Caco-2 (cell line): ENCODE measurements around the gene MAML2. TPM values are rescaled to one million over a fixed set of nuclear protein-coding genes. Genes with fewer than 3 reads are reported as not detected.

Experiments used
- BruUV-seq: library from RNA; stranded (reverse); fragments of 400-500 nt; replicated peaks from 2 replicates; lab custom pipeline; 2021; lab: Mats Ljungman, UMichigan
- CTCF ChIA-PET: fragments of 300-600 bp; sonication (Branson Sonifier 250); formaldehyde crosslinking; loops from one replicate; lab custom pipeline; 2022; ENCODE audit warnings: antibody characterized with exemption; lab: Charles Lee
- POLR2A ChIA-PET: fragments of 300-600 bp; sonication (Branson Sonifier 250); formaldehyde crosslinking; loops from one replicate; lab custom pipeline; 2022; ENCODE audit warnings: antibody characterized with exemption; lab: Charles Lee
- DNase-seq, 2 experiments: peaks; one replicate each; pipeline versions ENCODE4 v3.0.0 to v3.0.0-alpha.2; 2020 to 2022
- H3K27me3 ChIP-seq: replicated peaks from 2 replicates; pipeline ENCODE4 v1.6.0; 2011; ENCODE audit warnings: low read length; ENCODE audit not compliant: control insufficient read depth, insufficient read depth
- H3K36me3 ChIP-seq: 2 replicates; pipeline ENCODE4 v1.5.1; 2011; ENCODE audit warnings: low read length; ENCODE audit not compliant: control insufficient read depth, insufficient read depth
- H3K4me1 ChIP-seq: fragments of 250-450 bp; sonication (Bioruptor Pico); 2 replicates; pipeline ENCODE4 v1.5.1; 2020; ENCODE audit warnings: mild to moderate bottlenecking
- H3K4me3 ChIP-seq: 2 replicates; pipeline ENCODE4 v1.5.1; 2011; ENCODE audit warnings: low read depth, mild to moderate bottlenecking, control low read depth, low read length
- H3K9me3 ChIP-seq: fragments of 250-450 bp; sonication (Bioruptor Pico); 2 replicates; pipeline ENCODE4 v1.5.1; 2020; ENCODE audit warnings: mild to moderate bottlenecking, moderate library complexity
- H3K27ac Mint-ChIP-seq: one replicate; pipeline ENCODE4 v1.8.0; 2022; ENCODE audit warnings: mixed read lengths; ENCODE audit not compliant: unreplicated experiment
- H3K27me3 Mint-ChIP-seq: one replicate; pipeline ENCODE4 v1.8.0; 2022; ENCODE audit warnings: mixed read lengths; ENCODE audit not compliant: insufficient read depth, unreplicated experiment
- H3K36me3 Mint-ChIP-seq: one replicate; pipeline ENCODE4 v1.8.0; 2022; ENCODE audit warnings: mild to moderate bottlenecking, mixed read lengths; ENCODE audit not compliant: insufficient read depth, unreplicated experiment
- H3K4me1 Mint-ChIP-seq: one replicate; pipeline ENCODE4 v1.8.0; 2022; ENCODE audit warnings: low read depth, mixed read lengths; ENCODE audit not compliant: unreplicated experiment
- H3K4me3 Mint-ChIP-seq: one replicate; pipeline ENCODE4 v1.8.0; 2022; ENCODE audit warnings: mild to moderate bottlenecking, moderate library complexity, mixed read lengths; ENCODE audit not compliant: unreplicated experiment
- H3K9me3 Mint-ChIP-seq: one replicate; pipeline ENCODE4 v1.8.0; 2022; ENCODE audit warnings: mixed read lengths; ENCODE audit not compliant: unreplicated experiment
- CTCF ChIP-seq, 2 experiments: fragments of 200-600 bp in 1 of 2; IDR thresholded peaks; 1 replicate in 1 of 2; 2 replicates in 1 of 2; pipeline versions ENCODE4 v1.5.1 to v1.8.0; 2011 to 2022; ENCODE audit warnings: antibody characterized with exemption in 1 of 2, control low read depth in 1 of 2, inconsistent platforms in 1 of 2, low read depth in 1 of 2, low read length in 1 of 2, mild to moderate bottlenecking in 1 of 2, moderate library complexity in 1 of 2; ENCODE audit not compliant: insufficient read depth in 1 of 2, severe bottlenecking in 1 of 2, unreplicated experiment in 1 of 2
- intact Hi-C: fragments of 100-400 bp; cut with micrococcal nuclease; formaldehyde crosslinking; loops from one replicate; pipeline ENCODE4 v1.10.0; 2022; ENCODE audit not compliant: unreplicated experiment
- total RNA-seq: library from RNA; stranded (reverse); gene quantifications from 2 replicates; pipeline ENCODE4 v1.2.3, GENCODE V29; 2022

MAML2 gene
- total RNA-seq, 1 experiment from 2014 or later: 11.5 TPM

DNA sequence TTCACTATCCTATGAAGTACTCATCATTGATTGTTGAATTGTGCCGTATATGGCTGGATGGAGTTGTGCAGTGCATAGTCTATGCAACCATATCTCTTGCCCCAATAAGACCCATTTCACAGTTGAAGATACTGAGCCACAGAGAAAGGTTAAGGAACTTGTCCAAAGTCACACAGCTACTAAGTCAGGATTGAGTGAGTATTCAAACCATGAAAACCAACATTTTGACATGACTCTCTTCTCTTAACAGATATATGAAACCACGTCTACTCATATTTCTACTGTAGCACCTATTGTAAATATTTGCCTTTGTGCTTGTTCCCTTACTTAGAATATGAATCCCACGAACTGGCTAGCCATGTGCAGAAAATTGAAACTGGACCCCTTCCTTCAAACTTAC, 58.1 kb downstream of the MAML2 start:
- CTCF ChIA-PET: no interaction called here
- no peak for TF ChIP-seq CTCF (IDR thresholded peaks at IDR 0.05; ENCODE audit: insufficient read depth in 1 of 2, low read depth in 1 of 2, low read length in 1 of 2, severe bottlenecking in 1 of 2, unreplicated experiment in 1 of 2)
- H3K27me3 ChIP-seq: no peaks in the 10 kb centered on the region
- H3K4me3 ChIP-seq: no peak overlapping the region
- no peaks in the 10 kb centered on the region for H3K27me3 Mint-ChIP-seq
- H3K9me3 ChIP-seq: no peaks in the 10 kb centered on the region
- intact Hi-C loops: no loop called here
- BruUV-seq: no TSS peak
- peaks cover 7% of the 10 kb centered on the region for H3K4me1 Mint-ChIP-seq
- peaks cover 9% of the 10 kb centered on the region for H3K36me3 Mint-ChIP-seq
- POLR2A ChIA-PET: no interaction called here
- no peak for DNase-seq
- no peak overlapping the region for H3K4me3 Mint-ChIP-seq
- peaks cover 9% of the 10 kb centered on the region; the same call in 1 of the 2 replicates for H3K4me1 ChIP-seq
- peaks cover 9% of the 10 kb centered on the region for H3K9me3 Mint-ChIP-seq
- no peak overlapping the region for H3K27ac Mint-ChIP-seq
- H3K36me3 ChIP-seq: 0 out of 2 replicates have a peak, but pooled peaks cover 2% of the 10 kb centered on the region

DNA sequence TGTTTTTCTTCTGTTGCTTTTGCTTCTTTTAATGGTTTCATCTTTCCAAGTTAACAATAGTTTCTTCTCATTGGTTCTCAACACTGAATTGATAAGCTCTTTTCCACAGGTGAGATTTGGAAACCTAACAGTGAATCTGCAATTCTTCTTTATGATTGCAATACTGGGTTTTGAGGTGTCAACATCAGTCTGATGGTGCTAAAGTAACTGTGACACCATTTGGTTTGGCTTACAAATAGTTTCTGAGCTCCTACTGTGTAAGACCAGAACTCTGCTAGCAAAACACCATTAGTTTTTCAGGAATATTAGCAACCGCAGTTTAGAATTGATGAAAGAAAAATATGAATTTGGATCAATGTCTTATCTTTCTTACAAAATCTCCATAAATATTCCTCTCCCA, 58.6 kb downstream of the MAML2 start:
- Histone ChIP-seq H3K36me3 (0 out of 2 replicates have a peak, but pooled peaks cover 2% of the 10 kb centered on the region), H3K4me1 (peaks cover 9% of the 10 kb centered on the region), H3K27me3 (no peaks in the 10 kb centered on the region), H3K9me3 (no peaks in the 10 kb centered on the region), H3K4me3 (no peak overlapping the region)
- H3K27me3 Mint-ChIP-seq: no peaks in the 10 kb centered on the region
- ChIA-PET CTCF (interaction anchor here (0.6 kb wide), 1 partner anchor 354 kb away, joined by 3 read pairs; no protein-coding TSS in a partner anchor), POLR2A (no interaction called here)
- intact Hi-C loops: no loop called here
- H3K27ac Mint-ChIP-seq: no peak overlapping the region
- H3K36me3 Mint-ChIP-seq: peaks cover 9% of the 10 kb centered on the region
- TF ChIP-seq CTCF (IDR thresholded peaks at IDR 0.05; ENCODE audit: insufficient read depth in 1 of 2, low read depth in 1 of 2, low read length in 1 of 2, severe bottlenecking in 1 of 2, unreplicated experiment in 1 of 2): no peak
- H3K4me3 Mint-ChIP-seq: no peak overlapping the region
- DNase-seq: no peak
- H3K4me1 Mint-ChIP-seq: peaks cover 8% of the 10 kb centered on the region
- no TSS peak for BruUV-seq
- H3K9me3 Mint-ChIP-seq: peaks cover 9% of the 10 kb centered on the region

- H3K36me3 Mint-ChIP-seq: peaks cover 9% of the 10 kb centered on the region
- peaks cover 20% of the 10 kb centered on the region for H3K4me1 ChIP-seq
Measured at GRCh38 chr11:96282625-96283220, 60.3 kb downstream of the MAML2 start.

More at GRCh38 chr11:96282625-96283220, 60.3 kb downstream of the MAML2 start:
- H3K4me1 Mint-ChIP-seq: peaks cover 23% of the 10 kb centered on the region
- H3K27ac Mint-ChIP-seq: no peak overlapping the region
- no peak for DNase-seq
- 0 out of 2 replicates have a peak, but pooled peaks cover 2% of the 10 kb centered on the region for H3K36me3 ChIP-seq
- peaks cover 9% of the 10 kb centered on the region for H3K9me3 Mint-ChIP-seq
- POLR2A ChIA-PET: no interaction called here
- no peak for TF ChIP-seq CTCF (IDR thresholded peaks at IDR 0.05; ENCODE audit: insufficient read depth in 1 of 2, low read depth in 1 of 2, low read length in 1 of 2, severe bottlenecking in 1 of 2, unreplicated experiment in 1 of 2)
- no peaks in the 10 kb centered on the region for H3K27me3 Mint-ChIP-seq
- no peak overlapping the region for H3K4me3 Mint-ChIP-seq
- CTCF ChIA-PET: no interaction called here
- BruUV-seq: no TSS peak
- intact Hi-C loops: no loop called here
- no peaks in the 10 kb centered on the region for H3K27me3 ChIP-seq
- no peak overlapping the region for H3K4me3 ChIP-seq
- no peaks in the 10 kb centered on the region for H3K9me3 ChIP-seq
